ENCODE results near the gene HOXD13.

The HOXD13 gene

GRCh38 chr2:176092270-176093144, at the start of gene HOXD13:
Gene HOXD13, plus strand, starts transcription at chr2:176092721. Its CDS starts 170 bp downstream, at chr2:176092891.
- ATAC-seq: no peak
- TF ChIP-seq ZNF8 (CRISPR knock-in tag; IDR thresholded peaks at IDR 0.05): no peak
- no peak for TF ChIP-seq ZFP3 (CRISPR knock-in tag; IDR thresholded peaks at IDR 0.05)
- no peak for TF ChIP-seq PATZ1 (CRISPR knock-in tag; IDR thresholded peaks at IDR 0.05; ENCODE audit: borderline replicate concordance)
- TF ChIP-seq TSHZ2 (CRISPR knock-in tag; IDR thresholded peaks at IDR 0.05): no peak
- TF ChIP-seq RARB (CRISPR knock-in tag; IDR thresholded peaks at IDR 0.05): no peak
- TF ChIP-seq ISL1 (CRISPR knock-in tag; IDR thresholded peaks at IDR 0.05): no peak
- TF ChIP-seq CSRNP3 (CRISPR knock-in tag; IDR thresholded peaks at IDR 0.05): no peak
- no peak for TF ChIP-seq CREB5 (CRISPR knock-in tag; IDR thresholded peaks at IDR 0.05; ENCODE audit: low read depth)
- no peak for TF ChIP-seq POU6F1 (CRISPR knock-in tag; IDR thresholded peaks at IDR 0.05; ENCODE audit: borderline replicate concordance, low read depth)
- no peak for TF ChIP-seq SNAI2 (CRISPR knock-in tag; IDR thresholded peaks at IDR 0.05)
- no peak for TF ChIP-seq ZC3H10 (CRISPR knock-in tag; IDR thresholded peaks at IDR 0.05)
- no peak for TF ChIP-seq PPARA (CRISPR knock-in tag; IDR thresholded peaks at IDR 0.05; ENCODE audit: borderline replicate concordance)
- TF ChIP-seq GLIS3 (CRISPR knock-in tag; IDR thresholded peaks at IDR 0.05): no peak
- TF ChIP-seq ZNF70 (CRISPR knock-in tag; IDR thresholded peaks at IDR 0.05): no peak
- no peak for TF ChIP-seq ARNTL (CRISPR knock-in tag; IDR thresholded peaks at IDR 0.05; ENCODE audit: borderline replicate concordance, low read depth)
- TF ChIP-seq CSDC2 (CRISPR knock-in tag; IDR thresholded peaks at IDR 0.05): no peak

GRCh38 chr2:176056406-176056805, 36.1 kb upstream of the HOXD13 start:
- TF ChIP-seq CSRNP3 (CRISPR knock-in tag; IDR thresholded peaks at IDR 0.05): no peak
- no peak for TF ChIP-seq BACH2 (CRISPR knock-in tag; IDR thresholded peaks at IDR 0.05; ENCODE audit: borderline replicate concordance)
- no peak for TF ChIP-seq TSHZ2 (CRISPR knock-in tag; IDR thresholded peaks at IDR 0.05)
- no peak for TF ChIP-seq CREB5 (CRISPR knock-in tag; IDR thresholded peaks at IDR 0.05; ENCODE audit: low read depth)
- no peak for TF ChIP-seq ZNF565 (CRISPR knock-in tag; conservative IDR thresholded peaks at IDR 0.05; ENCODE audit: low read depth)
- no peak for TF ChIP-seq ISL1 (CRISPR knock-in tag; IDR thresholded peaks at IDR 0.05)
- ATAC-seq: no peak
